CD4-positive, alpha-beta T cell treated with Interleukin-2 at 100 ng/mL for 4 hours (primary cell): ENCODE measurements around the gene FPR1.

Experiments used
- DNase-seq: peaks from one replicate; pipeline ENCODE4 v3.0.0-alpha.2; 2020; ENCODE audit warnings: low spot score

Gene FPR1

GRCh38 chr19:51737389-51737788, 14.3 kb downstream of the FPR1 start:
- no peak for DNase-seq

- no peak for DNase-seq
Observed at GRCh38 chr19:51735759-51736449, 15.8 kb downstream of the FPR1 start.

- no peak for DNase-seq
Observed at GRCh38 chr19:51733742-51734522, 17.7 kb downstream of the FPR1 start.

GRCh38 chr19:51729781-51730180, 21.9 kb downstream of the FPR1 start:
- no peak for DNase-seq

GRCh38 chr19:51727349-51727880, 24.3 kb downstream of the FPR1 start:
- no peak for DNase-seq

GRCh38 chr19:51726049-51726448, 25.6 kb downstream of the FPR1 start:
- DNase-seq = no peak

GRCh38 chr19:51724543-51724942, 27.1 kb downstream of the FPR1 start:
- DNase-seq = no peak

GRCh38 chr19:51722492-51722891, 29.2 kb downstream of the FPR1 start:
- no peak for DNase-seq

- no peak for DNase-seq
Observed at GRCh38 chr19:51721905-51722304, 29.8 kb downstream of the FPR1 start.

- no peak for DNase-seq
Observed at GRCh38 chr19:51719251-51719988, 32.3 kb downstream of the FPR1 start.

- DNase-seq = no peak
Observed at GRCh38 chr19:51716925-51717324, 34.8 kb downstream of the FPR1 start.

GRCh38 chr19:51715850-51716249, 35.8 kb downstream of the FPR1 start:
- no peak for DNase-seq

GRCh38 chr19:51714848-51715247, 36.8 kb downstream of the FPR1 start:
- no peak for DNase-seq

GRCh38 chr19:51713319-51714285, 38.1 kb downstream of the FPR1 start:
- DNase-seq = no peak

- no peak for DNase-seq
Observed at GRCh38 chr19:51712461-51713081, 39.1 kb downstream of the FPR1 start.

- DNase-seq = no peak
Observed at GRCh38 chr19:51711702-51712101, 40.0 kb downstream of the FPR1 start.

GRCh38 chr19:51710163-51710562, 41.5 kb downstream of the FPR1 start:
- DNase-seq = no peak

GRCh38 chr19:51709575-51709974, 42.1 kb downstream of the FPR1 start:
- DNase-seq = no peak

GRCh38 chr19:51708811-51709210, 42.9 kb downstream of the FPR1 start:
- no peak for DNase-seq

GRCh38 chr19:51706885-51707284, 44.8 kb downstream of the FPR1 start:
- no peak for DNase-seq

- DNase-seq = no peak
Observed at GRCh38 chr19:51706296-51706695, 45.4 kb downstream of the FPR1 start.
